ENCODE measurements around the gene HSPB7. TPM values are rescaled to one million over a fixed set of nuclear protein-coding genes. Genes with fewer than 3 reads are reported as not detected.
"Not testable (repeated sequence)": the region's sequence is repeated elsewhere in the genome, so short reads cannot be mapped to it uniquely, and the experiment has no call there.

The HSPB7 gene
- total RNA-seq, result 13.0 TPM
- polyA plus RNA-seq, result 144 TPM

DNA sequence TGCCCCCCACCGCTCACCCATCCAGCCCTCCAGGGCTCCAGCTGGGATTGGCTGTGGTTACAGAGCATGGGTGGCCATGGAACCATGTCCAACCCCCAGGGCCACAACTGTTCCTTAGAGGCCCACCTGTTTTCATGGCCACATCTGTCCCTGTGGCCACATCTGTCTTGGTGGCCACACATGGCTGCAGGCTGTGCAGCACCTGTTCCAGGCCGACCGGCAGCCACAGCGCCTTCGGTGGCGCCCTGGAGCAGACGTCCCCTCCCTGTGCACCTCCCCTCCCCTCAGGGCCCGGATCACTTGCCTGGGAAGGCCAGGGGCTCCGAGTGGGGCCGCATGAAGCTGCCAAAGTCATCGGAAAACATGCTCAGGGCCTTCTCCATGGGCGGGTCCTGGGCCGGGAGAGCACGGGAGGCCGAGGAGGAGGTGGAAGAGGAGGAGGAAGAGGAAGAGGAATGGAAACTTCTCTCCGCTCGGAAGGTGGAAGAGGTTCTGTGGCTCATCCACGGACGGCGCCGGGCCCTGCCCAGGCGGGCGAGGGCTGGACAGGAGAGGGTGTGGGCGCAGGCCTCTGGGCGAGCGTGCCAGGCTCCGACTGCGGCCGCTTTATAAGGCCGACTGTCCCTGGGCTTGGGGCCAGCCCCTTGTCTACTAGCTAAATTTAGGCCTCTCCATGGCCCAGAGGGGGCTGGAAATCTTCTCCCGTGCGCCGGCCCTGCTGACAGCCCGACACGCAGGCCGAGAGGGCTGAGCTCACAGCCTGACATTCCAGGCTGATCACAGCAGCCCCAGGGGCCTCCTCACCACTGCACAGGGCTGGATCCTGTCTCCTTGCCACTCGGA is at the start of gene HSPB7:
TSS of gene HSPB7 (minus strand) at position 583 of the 843 bp plus-strand sequence. CDS start at position 503, 80 bp downstream.
- 17% methylated on average over 37 of the region's 37 CpGs for WGBS
- no peak for DNase-seq (ENCODE audit: extremely low spot score)
- H3K36me3 ChIP-seq (ENCODE audit: insufficient read depth), result no peaks in the 10 kb centered on the region
- no peak within 1 kb of the TSS for H3K4me3 ChIP-seq (ENCODE audit: low read depth, low read length)
- H3K27ac ChIP-seq (ENCODE audit: low read depth), result peak within 1 kb of the TSS; percentile 76
- H3K4me1 ChIP-seq (ENCODE audit: insufficient read depth), result no peaks in the 10 kb centered on the region

GRCh38 chr1:16067127-16067768 is 49.4 kb upstream of the HSPB7 start:
- DNase-seq (ENCODE audit: extremely low spot score), result no peak
- Histone ChIP-seq H3K4me3 (ENCODE audit: low read depth, low read length) (no peak overlapping the region), H3K4me1 (ENCODE audit: insufficient read depth) (no peaks in the 10 kb centered on the region), H3K36me3 (ENCODE audit: insufficient read depth) (no peaks in the 10 kb centered on the region), H3K27ac (ENCODE audit: low read depth) (no peak overlapping the region)
- WGBS, result 74% methylated on average over 6 of the region's 6 CpGs

DNA sequence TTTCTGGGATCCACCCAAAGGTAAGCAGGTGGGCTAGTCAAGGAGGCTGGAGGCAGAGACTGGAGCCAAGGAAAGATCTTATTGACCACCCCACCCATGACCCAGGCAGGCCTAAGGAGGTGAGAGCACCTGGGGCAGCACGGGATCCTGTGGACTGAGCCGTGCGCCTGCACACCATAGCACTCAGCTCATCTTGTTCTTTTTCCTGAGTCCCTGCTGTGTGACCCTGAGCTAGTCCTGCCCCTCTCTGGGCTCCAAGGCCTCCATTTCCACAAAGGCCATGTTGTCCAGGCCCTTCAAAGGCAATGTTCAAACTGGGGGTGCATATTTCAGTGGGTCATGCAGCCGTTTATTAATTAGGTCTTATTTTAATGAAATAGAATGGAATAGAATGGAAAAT is 48.4 kb upstream of the HSPB7 start:
- no peak overlapping the region for H3K4me3 ChIP-seq (ENCODE audit: low read depth, low read length)
- no peak for DNase-seq (ENCODE audit: extremely low spot score)
- H3K27ac ChIP-seq (ENCODE audit: low read depth), result no peak overlapping the region
- no peaks in the 10 kb centered on the region for H3K4me1 ChIP-seq (ENCODE audit: insufficient read depth)
- H3K36me3 ChIP-seq (ENCODE audit: insufficient read depth), result no peaks in the 10 kb centered on the region
- 90% methylated on average over 4 of the region's 4 CpGs for WGBS

DNA sequence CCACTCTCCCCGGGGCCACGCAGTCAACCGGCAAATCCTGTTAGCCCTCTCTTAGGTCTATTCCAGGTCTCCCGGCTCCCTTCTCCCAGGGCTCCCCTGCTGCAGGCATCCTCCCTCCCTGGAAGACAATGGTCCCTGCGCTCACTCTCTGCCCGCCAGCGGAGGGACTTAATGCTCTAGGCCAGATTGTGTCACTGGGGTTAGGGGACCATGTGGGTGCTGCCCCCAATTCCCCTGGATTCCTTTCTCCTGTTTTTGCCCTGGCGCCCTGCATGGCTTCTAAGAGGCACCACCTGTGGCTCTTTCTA is 47.4 kb upstream of the HSPB7 start:
- Histone ChIP-seq H3K27ac (ENCODE audit: low read depth) (no peak overlapping the region), H3K36me3 (ENCODE audit: insufficient read depth) (no peaks in the 10 kb centered on the region), H3K4me1 (ENCODE audit: insufficient read depth) (no peaks in the 10 kb centered on the region), H3K4me3 (ENCODE audit: low read depth, low read length) (no peak overlapping the region)
- no peak for DNase-seq (ENCODE audit: extremely low spot score)
- 75% methylated on average over 8 of the region's 8 CpGs for WGBS

GRCh38 chr1:16064536-16065268 is 46.9 kb upstream of the HSPB7 start:
- 44% methylated on average over 13 of the region's 13 CpGs for WGBS
- H3K27ac ChIP-seq (ENCODE audit: low read depth), result no peak overlapping the region
- no peak overlapping the region for H3K4me3 ChIP-seq (ENCODE audit: low read depth, low read length)
- no peaks in the 10 kb centered on the region for H3K4me1 ChIP-seq (ENCODE audit: insufficient read depth)
- no peak for DNase-seq (ENCODE audit: extremely low spot score)
- no peaks in the 10 kb centered on the region for H3K36me3 ChIP-seq (ENCODE audit: insufficient read depth)

DNA sequence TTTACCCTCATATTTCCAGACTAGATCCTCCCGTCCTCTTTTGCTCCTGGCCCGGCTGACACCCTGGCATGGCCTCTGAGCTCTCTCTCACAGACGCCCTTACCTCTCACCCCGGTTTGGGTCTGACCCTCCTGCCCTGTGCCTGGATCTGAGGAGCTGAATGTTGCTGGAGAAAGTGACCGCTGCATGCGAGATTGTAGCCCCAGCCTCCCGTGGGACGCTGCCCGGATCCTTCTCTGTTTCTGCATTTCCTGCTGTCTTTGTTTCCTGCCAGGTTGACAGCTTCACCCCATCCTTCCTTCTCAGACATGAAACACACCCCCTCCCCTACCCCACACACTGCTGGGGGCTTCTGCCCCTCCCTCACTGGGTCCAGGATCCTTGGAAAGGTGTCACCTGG is 46.1 kb upstream of the HSPB7 start:
- 61% methylated on average over 9 of the region's 9 CpGs for WGBS
- Histone ChIP-seq H3K4me1 (ENCODE audit: insufficient read depth) (no peaks in the 10 kb centered on the region), H3K27ac (ENCODE audit: low read depth) (no peak overlapping the region), H3K36me3 (ENCODE audit: insufficient read depth) (no peaks in the 10 kb centered on the region), H3K4me3 (ENCODE audit: low read depth, low read length) (no peak overlapping the region)
- DNase-seq (ENCODE audit: extremely low spot score), result no peak

- no peak overlapping the region for H3K4me3 ChIP-seq (ENCODE audit: low read depth, low read length)
- no peak overlapping the region for H3K27ac ChIP-seq (ENCODE audit: low read depth)
- DNase-seq (ENCODE audit: extremely low spot score), result no peak
- no peaks in the 10 kb centered on the region for H3K4me1 ChIP-seq (ENCODE audit: insufficient read depth)
- WGBS, result 94% methylated on average over 15 of the region's 15 CpGs
- no peaks in the 10 kb centered on the region for H3K36me3 ChIP-seq (ENCODE audit: insufficient read depth)
These were observed 45.5 kb upstream of the HSPB7 start for GRCh38 chr1:16063226-16063829.

GRCh38 chr1:16062687-16063075 is 44.8 kb upstream of the HSPB7 start:
- H3K4me3 ChIP-seq (ENCODE audit: low read depth, low read length); DNase-seq (ENCODE audit: extremely low spot score); H3K36me3 ChIP-seq (ENCODE audit: insufficient read depth); H3K4me1 ChIP-seq (ENCODE audit: insufficient read depth); H3K27ac ChIP-seq (ENCODE audit: low read depth): not testable (repeated sequence)
- 84% methylated on average over 9 of the region's 9 CpGs for WGBS

DNA sequence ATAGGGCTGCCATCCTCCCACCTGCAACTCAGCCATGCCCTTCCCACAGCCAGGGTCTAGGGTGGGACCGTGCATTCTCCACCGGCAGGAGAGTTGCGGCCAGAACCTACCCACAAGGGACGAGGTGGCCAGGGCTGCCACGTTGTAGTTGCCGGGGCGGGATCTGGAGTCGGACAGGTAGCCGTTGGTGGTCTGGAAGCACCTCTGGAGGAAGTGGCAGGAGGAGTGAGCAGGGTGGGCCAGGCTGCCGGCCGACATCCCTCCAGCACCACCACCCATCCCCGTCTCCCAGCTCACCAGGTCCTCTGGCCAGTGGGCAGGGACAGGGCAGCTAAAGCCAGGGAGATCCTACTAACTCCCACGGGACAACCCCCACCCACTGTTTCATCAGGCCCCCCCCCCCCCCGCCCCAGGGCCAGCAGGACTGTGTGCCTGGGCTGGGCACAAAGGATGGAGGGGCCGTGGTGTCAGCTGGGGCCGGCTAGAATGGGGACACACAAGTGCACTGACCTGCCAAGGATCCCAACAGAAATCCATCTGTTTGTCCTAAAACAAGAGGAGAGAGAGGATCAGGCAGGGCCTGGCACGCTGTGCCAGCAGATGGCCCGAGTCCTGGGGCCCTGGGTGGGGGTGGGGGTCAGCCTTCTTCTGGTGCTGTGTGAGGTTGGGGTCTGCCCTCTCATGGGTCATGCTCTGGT is 44.3 kb upstream of the HSPB7 start:
- DNase-seq (ENCODE audit: extremely low spot score); H3K4me3 ChIP-seq (ENCODE audit: low read depth, low read length); H3K36me3 ChIP-seq (ENCODE audit: insufficient read depth); H3K27ac ChIP-seq (ENCODE audit: low read depth); H3K4me1 ChIP-seq (ENCODE audit: insufficient read depth): not testable (repeated sequence)
- WGBS, result 80% methylated on average over 18 of the region's 18 CpGs

- DNase-seq (ENCODE audit: extremely low spot score), result no peak
- no peak overlapping the region for H3K4me3 ChIP-seq (ENCODE audit: low read depth, low read length)
- no peaks in the 10 kb centered on the region for H3K36me3 ChIP-seq (ENCODE audit: insufficient read depth)
- H3K4me1 ChIP-seq (ENCODE audit: insufficient read depth), result no peaks in the 10 kb centered on the region
- WGBS, result 84% methylated on average over 3 of the region's 3 CpGs
- no peak overlapping the region for H3K27ac ChIP-seq (ENCODE audit: low read depth)
These were observed 43.4 kb upstream of the HSPB7 start for GRCh38 chr1:16061266-16061665.

DNA sequence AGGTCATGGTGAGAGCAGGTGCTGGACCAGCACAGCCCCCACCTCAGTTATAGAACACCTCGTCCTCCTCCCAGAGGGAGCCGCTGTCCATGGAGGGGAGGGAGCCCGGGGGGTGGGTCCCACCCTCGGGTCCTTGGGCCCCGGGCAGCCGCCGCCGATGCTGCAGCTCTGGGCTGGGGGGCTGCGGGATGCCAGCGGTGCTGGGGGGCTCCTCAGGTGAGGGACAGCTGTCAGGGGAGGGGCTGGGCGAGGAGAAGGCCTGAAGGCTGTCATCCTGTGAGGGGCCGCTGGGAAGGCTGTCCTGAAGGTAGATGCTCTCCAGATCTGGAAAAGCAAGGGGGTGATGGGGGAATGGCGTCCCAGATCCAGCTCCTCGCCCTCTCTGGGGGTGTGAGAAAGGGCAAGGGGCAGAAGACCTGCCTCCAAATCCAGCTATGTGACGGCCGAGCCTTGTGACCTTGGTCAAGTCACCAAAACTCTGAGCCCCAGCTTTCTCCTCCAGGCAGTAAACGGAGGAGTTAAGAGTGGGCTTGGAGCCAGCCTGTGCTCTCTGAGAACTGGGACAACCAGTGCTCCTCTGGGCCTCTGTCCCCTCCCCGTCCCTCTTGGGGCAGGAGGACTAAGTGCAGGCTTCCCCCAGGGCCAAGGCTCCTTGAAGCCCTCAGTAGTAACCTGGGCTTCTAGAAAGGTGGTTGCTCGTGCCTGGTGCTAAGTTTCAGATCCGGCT is 40.7 kb upstream of the HSPB7 start:
- not testable (repeated sequence) for H3K27ac ChIP-seq (ENCODE audit: low read depth); H3K4me1 ChIP-seq (ENCODE audit: insufficient read depth); DNase-seq (ENCODE audit: extremely low spot score); H3K4me3 ChIP-seq (ENCODE audit: low read depth, low read length); H3K36me3 ChIP-seq (ENCODE audit: insufficient read depth)
- 74% methylated on average over 17 of the region's 20 CpGs for WGBS

- 78% methylated on average over 7 of the region's 7 CpGs for WGBS
These were observed 39.6 kb upstream of the HSPB7 start for GRCh38 chr1:16057314-16057915.

More at GRCh38 chr1:16057314-16057915, 39.6 kb upstream of the HSPB7 start:
- H3K4me1 ChIP-seq (ENCODE audit: insufficient read depth); H3K4me3 ChIP-seq (ENCODE audit: low read depth, low read length); H3K36me3 ChIP-seq (ENCODE audit: insufficient read depth); DNase-seq (ENCODE audit: extremely low spot score); H3K27ac ChIP-seq (ENCODE audit: low read depth): not testable (repeated sequence)
